NCI-H345 (cell line): ENCODE measurements around the gene DENND11.

Experiments used
- DNase-seq: peaks from one replicate; lab custom pipeline; 2025; lab: John Stamatoyannopoulos, UW

The DENND11 gene

DNA sequence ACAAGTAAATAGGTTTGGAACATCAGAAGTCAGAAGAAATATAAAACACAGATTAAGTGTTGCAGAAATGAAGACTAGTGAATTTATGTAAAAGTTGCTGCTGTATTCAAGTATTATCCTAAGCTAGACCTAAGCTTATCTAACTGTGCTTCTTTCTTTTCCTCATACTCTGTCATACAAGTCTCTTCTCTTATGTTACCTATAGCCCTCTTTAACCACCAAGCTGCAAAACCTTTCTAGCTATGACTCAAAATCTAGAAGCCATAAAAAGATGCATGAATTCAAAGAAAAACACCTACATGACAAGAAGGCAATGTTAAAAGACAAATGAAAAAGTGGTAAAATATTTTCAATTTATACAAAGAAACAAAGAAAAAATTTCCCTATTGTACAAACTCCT lies 23.0 kb downstream of the DENND11 start:
- DNase-seq = no peak

DNA sequence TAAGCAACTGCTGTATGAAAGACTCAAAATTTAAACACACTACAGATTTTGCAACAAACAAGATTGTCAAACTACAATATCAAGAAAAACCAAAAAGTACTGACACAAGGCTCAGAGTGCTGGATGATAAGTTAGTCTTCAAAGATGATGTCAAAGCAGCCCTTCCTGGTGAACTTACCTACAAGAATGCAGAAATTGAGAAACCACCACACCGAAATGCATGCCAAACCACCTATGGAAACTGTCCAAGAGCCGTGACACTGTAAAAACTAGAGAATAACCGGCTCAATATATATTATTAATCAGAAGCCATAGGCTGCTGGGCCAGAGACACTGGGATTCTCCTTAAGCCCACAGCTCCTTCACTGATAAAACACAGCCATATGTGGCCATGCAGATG lies 25.3 kb downstream of the DENND11 start:
- DNase-seq = no peak

DNA sequence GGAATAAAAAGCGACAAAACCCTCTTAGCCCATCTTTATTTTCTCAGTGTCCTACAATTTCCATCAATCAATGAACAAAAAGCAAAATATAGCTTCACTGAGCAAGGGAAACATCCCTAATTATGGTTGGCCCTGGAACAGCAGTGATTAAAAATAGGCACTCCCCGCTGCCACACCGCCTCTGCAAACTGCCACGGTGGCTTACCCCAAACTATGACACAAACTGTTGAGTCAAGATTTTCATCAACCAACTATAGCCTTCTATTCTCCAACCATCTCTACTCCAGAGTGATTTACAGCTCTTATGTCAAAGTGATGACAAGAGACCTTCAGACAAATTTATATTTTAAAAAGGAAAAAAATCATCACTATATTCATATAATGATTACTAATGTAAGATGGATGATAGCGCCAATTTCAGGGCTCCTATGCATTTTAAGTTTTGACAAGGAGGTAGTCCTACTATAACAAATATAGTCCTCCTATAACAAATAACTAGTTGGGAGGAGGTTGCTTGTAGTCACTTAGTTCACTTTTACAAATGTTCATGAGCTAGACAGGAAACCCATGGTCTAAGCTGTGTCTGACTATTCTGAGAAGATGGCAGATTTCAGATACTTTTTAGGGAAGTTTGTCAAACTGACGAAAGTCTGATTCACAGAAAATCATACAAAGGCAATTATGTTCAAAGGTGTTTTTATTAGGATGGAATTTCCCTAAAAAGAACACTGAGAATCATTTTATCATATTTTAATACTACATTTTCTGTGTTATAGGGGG lies 26.3 kb downstream of the DENND11 start:
- no peak for DNase-seq

DNA sequence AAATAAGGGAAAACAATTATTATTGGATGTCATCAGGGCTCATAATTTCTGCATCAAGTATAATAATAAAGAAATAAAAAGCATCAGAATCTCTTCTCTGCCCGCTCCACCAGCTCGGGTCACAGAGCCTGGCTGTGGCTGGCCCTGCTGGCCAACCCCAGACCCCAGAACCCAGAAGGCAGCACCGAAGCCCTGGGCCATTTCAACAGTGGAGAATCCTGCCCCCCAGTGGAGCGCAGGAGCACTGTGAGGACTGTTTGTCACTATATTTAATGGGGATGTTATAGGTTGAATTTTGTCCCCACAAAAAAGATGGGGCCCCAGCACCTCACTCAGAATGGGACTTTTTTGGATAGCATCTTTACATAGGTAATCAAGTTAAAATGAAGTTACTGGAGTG lies 27.3 kb downstream of the DENND11 start:
- DNase-seq = no peak

DNA sequence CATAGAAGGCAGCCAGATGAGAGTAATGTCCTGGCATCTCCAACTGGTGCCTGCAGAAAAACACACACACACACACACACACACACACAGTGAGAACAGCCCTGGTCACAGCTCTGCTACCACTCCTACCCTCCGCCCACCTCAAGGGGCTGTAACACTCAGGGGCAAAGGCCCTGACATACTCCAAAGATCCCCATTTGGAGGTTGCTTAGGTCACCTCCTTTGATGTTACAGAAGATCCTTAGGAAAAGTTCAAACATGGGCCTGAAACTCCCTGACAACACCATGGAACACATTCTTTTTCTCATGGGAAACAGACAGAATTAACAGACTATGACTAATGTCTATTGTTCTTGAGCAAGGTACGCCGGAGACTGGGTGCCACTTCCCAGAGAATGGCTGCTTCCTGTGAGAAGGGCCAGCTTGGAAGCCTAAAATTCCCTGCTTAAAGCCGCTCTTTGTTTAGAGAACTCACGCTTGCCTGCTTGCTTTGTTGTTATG lies 27.7 kb downstream of the DENND11 start:
- DNase-seq = no peak

DNA sequence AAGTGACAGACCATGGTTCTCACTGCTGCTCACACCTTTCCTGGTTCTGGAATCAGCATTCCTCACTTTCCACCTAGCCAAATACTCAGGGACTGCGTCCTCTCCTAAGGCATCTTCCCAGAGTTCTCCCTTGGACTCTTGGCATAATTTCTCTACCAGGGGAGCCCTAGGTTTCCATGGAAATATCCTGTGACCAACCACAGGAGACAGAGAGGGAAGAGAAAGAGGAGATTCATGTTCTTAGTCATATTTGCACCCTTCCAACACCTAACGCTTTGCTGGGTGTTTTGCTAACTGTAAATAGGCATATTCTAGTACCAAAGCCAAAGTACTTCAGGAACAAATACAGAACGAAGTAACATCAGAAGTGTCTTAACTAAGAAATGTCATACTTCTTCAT lies 28.6 kb downstream of the DENND11 start:
- no peak for DNase-seq

DNA sequence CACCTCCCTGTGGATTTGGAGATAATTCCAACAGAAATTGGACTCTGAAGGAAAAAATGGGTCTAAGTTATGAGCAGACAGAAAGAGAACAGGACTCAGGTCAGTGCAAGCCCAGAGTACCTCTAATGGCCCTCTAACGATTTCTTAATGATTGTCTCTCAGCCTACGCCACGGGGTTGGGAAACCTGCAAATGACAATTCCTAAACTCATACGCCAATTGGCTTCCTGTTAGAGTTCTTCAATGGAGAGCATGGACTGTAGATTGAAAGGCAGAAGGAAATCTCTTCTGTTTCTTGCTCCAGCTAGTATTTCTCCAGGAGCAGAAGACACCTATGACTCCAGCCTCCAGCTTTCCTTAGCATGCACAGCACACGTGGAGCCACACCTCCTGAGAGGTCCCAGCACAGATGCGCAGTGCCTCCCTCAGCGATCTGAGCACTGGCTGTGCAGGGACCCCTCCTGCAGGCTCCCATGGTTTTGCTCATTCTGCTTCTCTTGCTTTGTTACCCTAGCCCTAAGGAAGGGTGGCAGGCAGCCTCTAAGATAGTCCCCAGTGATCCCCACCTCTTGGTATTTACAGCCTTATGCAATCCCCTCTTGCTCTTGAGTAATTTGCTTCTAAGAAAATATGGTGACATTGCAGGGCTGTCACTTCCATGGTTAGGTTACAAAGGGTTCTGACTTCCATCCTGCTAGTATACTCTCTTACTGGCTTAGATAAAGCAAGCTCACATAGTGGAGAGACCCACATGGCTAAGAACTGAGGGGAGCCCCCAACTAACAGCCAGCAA lies 30.1 kb downstream of the DENND11 start:
- no peak for DNase-seq

DNA sequence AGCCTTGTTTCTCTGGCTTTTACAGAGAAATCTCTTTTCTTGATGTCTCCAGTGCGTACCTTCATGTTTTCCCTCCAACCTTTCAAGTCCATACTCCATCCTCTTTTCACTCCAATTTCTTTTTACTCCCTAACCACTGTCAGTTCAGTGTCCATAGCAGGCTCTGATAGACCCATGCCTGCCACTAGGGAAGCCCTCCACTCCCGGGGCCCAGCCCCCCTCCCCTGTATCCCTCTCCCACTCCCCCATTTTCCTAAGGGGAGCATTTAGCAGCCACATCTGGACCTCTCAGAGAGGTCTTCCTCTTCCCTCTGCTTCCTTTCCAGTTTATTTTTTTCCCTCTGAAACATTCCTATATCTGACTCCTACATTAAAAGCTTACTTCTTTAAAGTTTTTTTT lies 33.1 kb downstream of the DENND11 start:
- DNase-seq = no peak

DNA sequence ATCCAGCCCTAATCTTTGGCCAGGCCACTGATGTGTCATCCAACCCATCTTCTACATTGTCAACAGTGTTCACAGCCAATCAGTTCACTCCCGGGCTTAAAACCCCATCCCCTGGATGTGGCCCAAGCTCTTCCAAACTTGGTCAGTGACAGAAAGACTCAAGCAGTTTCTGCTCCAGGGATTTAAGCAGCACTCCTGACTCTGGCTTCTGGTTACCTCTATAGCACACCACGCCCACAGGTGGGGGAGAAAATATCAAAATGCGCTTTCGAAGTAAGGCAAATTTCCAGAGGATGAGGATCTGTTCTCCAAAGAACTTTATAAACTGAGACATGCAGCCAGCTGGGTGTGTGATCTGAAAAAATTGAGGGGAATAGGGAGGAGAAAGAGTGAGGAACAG lies 35.9 kb downstream of the DENND11 start:
- no peak for DNase-seq

DNA sequence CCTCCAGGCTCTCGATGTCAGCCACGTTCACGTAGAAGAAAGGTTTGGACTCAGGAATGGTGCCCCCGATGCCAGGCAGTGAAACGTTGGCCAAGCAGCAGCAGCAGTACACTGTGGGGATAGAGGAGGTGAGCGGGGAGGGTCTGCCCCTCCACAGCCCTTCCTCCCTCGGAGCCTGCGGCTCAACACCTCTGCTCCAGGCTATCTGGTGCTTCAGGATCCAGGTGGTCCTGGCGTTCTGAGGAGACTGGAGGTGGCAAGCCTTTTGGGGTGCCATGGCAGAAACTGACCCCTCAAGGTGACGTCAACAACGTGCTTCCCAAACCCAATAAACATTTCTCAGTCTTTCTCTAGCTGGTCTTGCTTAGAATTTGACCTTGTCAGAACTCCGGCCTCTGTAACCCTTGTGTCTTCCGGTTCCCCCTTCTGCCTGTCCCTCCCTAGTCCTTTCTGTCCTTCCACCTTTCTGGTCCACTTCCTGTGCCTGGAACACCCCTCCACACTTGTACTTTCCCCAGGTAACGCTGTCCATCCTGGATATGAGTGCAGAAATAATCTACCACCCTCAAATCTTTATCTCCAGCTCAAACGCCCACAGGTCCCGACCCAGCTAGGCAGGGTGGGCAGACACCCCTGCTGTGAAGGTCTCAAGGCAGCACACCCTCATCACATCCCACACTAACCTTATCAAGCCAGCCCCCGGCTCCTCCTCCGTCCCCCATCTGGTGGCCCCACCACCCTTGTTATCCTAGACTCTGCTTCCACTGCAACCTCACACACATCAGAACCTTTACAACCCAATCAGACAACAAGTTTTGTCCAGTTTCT lies 36.5 kb downstream of the DENND11 start:
- DNase-seq = no peak

DNA sequence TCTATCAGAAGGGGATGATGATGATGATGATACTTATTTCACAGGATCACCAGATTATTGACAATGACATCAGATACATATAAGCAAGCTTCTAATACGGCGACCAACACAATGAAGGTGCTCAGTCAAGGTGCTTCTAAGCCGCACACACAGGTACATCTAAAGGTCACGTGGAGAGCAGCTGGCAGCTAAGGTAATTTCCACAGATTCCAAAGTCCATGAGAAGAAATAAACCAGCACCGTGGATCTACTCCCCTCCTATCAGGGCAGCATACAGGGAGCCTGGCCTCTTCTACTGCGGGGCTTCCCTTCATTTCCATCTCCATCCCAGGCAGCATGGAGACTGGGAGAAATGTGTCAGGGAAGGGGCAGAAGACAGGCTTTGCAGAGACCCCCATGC lies 37.5 kb downstream of the DENND11 start:
- no peak for DNase-seq

DNA sequence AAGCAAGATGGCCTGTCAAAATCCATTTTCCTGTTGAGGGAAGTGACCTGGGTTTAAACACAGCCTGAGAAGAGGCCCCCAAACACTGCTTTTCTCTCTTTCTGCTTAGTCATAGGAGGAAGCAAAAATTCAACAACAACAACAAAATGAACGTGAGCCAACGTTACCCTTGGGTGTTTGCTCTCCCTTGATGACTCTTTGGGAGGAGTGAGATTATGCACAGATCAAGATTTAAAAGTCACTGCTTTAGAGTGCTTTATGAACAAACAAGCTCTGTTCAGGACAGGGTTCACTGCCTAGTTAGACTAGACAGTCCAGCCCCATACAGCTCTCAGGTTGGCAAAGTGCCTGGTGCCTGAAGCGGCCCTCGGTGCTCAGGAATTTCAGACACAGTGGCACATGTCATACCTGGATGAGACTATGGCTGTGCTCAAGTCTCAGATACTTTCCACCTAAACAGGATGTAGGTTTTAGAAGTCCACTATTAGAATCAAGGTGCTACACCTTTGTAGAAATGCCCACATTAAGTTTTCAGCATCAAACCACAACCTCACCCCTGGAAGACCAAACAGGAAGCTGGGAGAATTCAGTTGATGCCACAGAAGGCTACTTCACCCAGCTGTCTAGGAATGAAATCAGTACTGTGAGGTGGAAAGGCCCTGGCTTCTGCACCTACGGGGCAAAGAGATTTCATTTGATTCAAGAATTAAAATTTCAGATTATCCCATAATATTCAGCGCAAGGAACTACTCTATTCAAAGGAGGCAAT lies 38.7 kb downstream of the DENND11 start:
- no peak for DNase-seq

DNA sequence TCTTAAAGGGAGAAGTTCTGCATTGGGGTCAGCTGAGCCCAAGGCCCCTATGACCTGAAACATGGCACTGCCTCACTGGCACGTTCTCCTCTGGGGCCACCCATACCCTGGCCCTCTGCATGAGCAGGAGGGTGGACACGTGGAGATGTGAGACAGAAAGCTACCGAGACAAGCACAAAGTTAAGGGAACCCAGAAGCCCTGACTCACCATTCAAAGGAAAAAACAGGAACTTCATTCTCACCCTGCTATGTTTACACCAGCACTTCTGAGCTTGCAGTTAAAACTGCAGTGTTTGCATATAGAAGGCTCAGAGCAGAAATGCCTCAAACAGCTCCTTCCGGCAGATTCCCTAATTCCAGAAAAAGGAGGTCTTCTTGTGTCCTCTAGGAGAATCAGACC lies 41.7 kb downstream of the DENND11 start:
- no peak for DNase-seq

DNA sequence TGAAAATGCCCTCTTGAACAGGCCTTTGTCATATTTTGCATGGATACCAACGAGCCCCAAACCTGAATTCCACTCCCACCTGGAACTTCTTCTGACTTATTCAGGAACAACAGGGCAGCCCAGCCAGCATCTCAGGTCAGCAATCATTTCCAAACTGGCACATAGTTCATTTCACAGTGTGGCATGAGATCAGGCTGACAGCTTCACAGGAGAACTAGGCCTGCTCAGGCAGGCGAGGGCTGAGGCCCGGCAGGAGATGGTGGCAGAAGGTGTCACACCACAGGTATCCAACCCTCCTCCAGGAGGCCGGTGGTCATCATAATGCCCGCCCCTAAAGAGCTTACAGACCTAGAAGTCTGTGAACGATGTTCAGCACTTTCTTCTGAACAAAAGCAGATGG lies 42.5 kb downstream of the DENND11 start:
- no peak for DNase-seq

DNA sequence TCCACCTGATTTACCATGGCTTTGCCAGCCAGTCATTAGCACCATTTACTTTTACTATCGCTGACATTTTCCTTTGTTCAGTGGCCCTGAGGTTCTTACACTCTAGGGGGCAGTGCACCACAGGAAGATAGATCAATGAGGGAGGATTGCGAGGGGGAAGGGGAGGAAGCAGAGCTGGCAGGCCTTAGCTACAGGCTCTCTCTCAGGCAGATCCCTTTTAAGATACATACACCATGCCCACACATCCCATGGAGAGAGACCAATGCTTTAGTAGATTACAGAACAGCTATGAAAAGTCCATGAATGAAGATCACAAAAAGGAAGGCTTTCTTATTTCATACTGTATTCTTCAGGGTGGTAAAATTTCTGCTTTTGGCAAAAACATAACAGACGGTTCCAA lies 47.4 kb downstream of the DENND11 start:
- DNase-seq = peak; percentile 76

DNA sequence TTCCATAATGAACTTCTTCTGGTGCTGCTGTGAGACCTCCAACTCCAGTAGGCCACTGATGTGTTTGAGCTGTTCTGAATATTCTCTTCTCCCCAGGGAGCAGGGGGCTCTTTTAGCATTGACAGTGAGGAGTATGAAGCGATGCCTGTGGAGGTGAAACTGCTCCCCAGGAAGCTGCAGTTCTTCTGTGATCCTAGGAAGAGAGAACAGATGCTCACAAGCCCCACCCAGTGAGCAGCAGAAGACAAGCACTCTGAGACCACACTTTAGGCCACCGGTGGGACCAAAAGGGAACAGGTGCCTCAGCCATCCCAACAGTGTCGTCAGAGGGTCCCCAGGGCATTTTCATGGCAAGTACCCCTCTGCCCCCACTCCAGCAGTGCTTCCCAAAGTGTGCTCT lies 49.3 kb downstream of the DENND11 start:
- peak; percentile 5 for DNase-seq
